Vagina (tissue), 2 donors: ENCODE measurements around the gene COBL. TPM values are rescaled to one million over a fixed set of nuclear protein-coding genes. Genes with fewer than 3 reads are reported as not detected.

Experiments
- DNase-seq, 2 donors: peaks; one replicate each; pipeline ENCODE4 v3.0.0-alpha.2; 2017; ENCODE audit errors: extremely low spot score in 2 of 2
- H3K27ac ChIP-seq: fragments of 200-600 bp; sonication (generic); one replicate; pipeline ENCODE4 v1.5.1; 2019
- H3K27me3 ChIP-seq: fragments of 200-600 bp; sonication (generic); one replicate; pipeline ENCODE4 v1.5.1; 2019
- H3K36me3 ChIP-seq, 2 donors: fragments of 200-600 bp; sonication (generic); one replicate each; pipeline ENCODE4 v1.5.1; 2017 to 2019
- H3K4me1 ChIP-seq: fragments of 200-600 bp; sonication (generic); one replicate; pipeline ENCODE4 v1.5.1; 2019
- H3K4me3 ChIP-seq, 2 donors: fragments of 200-600 bp; sonication (generic); 1 replicate in 1 of 2; 2 replicates in 1 of 2; pipeline ENCODE4 v1.5.1; 2016 to 2019
- H3K9me3 ChIP-seq: fragments of 200-600 bp; sonication (generic); one replicate; pipeline ENCODE4 v1.5.1; 2019
- POLR2A ChIP-seq, 2 donors: fragments of 450-650 bp; IDR thresholded peaks; one replicate each; pipeline ENCODE4 v1.6.1; 2017; ENCODE audit warnings: antibody characterized with exemption in 2 of 2, mild to moderate bottlenecking in 2 of 2, moderate library complexity in 2 of 2
- POLR2AphosphoS5 ChIP-seq, 2 donors: sonication (generic); formaldehyde crosslinking; IDR thresholded peaks; one replicate each; pipeline ENCODE4 v1.9.0; 2017; ENCODE audit warnings: antibody characterized with exemption in 2 of 2, mild to moderate bottlenecking in 2 of 2, low read depth in 1 of 2; ENCODE audit not compliant: insufficient read depth in 1 of 2
- intact Hi-C: fragments of 100-400 bp; cut with DNase I; formaldehyde crosslinking; loops from one replicate; pipeline ENCODE4 v1.15.1; 2023
- total RNA-seq: library from RNA; depleted of rRNA; stranded (reverse); fragments of >200 nt; gene quantifications from one replicate; pipeline ENCODE4 v1.2.3, GENCODE V29; 2016
- TF ChIP-seq, protein P1 (sequence below), 3 experiments: fragments of 450-650 bp in 2 of 3; fragments of 200-600 bp in 1 of 3; sonication (generic) in 1 of 3; IDR thresholded peaks; one replicate each; pipeline ENCODE4 v1.5.1; 2017 to 2019; ENCODE audit warnings: antibody characterized with exemption in 3 of 3, mild to moderate bottlenecking in 2 of 3, moderate library complexity in 2 of 3

The COBL gene
- total RNA-seq, 1 donor from 2014 or later = 9.3 TPM

DNA sequence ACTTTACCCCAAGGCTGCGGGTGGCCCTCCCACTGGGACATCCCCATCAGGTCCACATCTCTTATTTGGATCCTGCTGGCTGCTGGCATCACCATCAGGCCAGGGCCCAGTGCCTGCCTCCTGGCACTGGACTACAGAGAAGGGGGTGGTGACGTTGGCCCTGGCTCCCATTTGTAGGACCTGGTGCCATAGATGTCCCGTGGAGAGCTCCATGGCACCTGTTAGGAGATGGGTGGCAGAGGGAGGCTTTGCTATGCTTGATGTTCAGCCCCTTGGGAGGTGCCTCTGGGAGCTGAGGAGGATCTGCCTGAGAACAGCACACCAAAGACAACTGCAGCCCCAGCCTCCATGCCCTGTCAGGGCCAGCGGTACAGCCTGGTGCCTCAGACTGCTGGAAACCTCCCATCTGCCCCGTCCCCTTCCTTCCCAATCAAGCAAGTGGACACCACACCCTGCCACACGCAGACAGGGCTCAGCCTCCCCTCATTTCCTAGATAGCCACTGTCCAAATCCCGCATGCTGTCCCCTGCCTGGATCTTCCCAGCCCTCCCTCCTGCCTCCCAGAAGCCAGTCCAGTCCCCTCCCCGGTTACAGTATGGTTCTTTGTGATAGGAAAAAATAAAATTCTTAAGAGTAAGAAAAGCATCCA lies 303.9 kb downstream of the COBL start:
- DNase-seq = peak; percentile 67 to 84
- peaks cover 6% of the 10 kb centered on the region for H3K4me1 ChIP-seq
- no peaks in the 10 kb centered on the region for H3K27me3 ChIP-seq
- intact Hi-C loops = no loop called here
- no peak for TF ChIP-seq POLR2A (IDR thresholded peaks at IDR 0.05)
- TF ChIP-seq POLR2AphosphoS5 (IDR thresholded peaks at IDR 0.05; ENCODE audit: insufficient read depth in 1 of 2, low read depth in 1 of 2) = no peak
- TF ChIP-seq, protein P1, sequence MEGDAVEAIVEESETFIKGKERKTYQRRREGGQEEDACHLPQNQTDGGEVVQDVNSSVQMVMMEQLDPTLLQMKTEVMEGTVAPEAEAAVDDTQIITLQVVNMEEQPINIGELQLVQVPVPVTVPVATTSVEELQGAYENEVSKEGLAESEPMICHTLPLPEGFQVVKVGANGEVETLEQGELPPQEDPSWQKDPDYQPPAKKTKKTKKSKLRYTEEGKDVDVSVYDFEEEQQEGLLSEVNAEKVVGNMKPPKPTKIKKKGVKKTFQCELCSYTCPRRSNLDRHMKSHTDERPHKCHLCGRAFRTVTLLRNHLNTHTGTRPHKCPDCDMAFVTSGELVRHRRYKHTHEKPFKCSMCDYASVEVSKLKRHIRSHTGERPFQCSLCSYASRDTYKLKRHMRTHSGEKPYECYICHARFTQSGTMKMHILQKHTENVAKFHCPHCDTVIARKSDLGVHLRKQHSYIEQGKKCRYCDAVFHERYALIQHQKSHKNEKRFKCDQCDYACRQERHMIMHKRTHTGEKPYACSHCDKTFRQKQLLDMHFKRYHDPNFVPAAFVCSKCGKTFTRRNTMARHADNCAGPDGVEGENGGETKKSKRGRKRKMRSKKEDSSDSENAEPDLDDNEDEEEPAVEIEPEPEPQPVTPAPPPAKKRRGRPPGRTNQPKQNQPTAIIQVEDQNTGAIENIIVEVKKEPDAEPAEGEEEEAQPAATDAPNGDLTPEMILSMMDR (IDR thresholded peaks at IDR 0.05) = no peak
- H3K4me3 ChIP-seq = no peak overlapping the region
- H3K9me3 ChIP-seq = no peaks in the 10 kb centered on the region
- no peak overlapping the region for H3K27ac ChIP-seq
- H3K36me3 ChIP-seq = no peaks in the 10 kb centered on the region

DNA sequence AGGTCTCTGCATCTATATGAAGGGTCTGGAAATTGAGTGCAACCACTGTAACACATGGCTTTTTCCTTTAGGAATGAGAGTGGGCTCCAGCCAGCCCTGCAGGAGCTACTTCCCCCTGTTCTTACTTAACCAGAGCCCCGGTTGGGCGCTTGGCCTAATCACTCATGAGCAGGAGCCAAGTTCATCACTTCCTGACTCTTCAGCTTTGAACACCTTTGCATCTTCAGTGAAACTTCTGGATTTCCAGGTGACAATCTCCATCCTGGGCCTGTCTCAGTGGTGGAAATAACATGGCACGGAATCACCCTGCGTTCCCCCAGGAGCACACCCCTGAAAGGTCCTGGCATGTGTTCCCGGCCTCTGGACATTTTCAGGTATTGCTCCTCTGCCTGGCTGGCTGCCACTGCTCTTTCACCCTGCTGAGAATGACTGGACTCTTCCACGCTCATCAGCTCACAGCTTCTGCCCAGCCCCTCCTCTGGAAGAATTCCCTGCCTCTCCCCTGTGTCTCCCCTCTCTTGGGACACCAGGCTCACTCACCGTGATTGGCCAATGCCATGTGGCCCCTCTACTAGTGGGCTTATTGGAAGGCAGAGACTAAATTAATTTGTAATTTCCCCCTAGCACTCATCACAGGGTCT lies 304.8 kb downstream of the COBL start:
- no peak overlapping the region for H3K4me3 ChIP-seq
- H3K27ac ChIP-seq = no peak overlapping the region
- H3K27me3 ChIP-seq = no peaks in the 10 kb centered on the region
- no peaks in the 10 kb centered on the region for H3K36me3 ChIP-seq
- intact Hi-C loops = no loop called here
- H3K9me3 ChIP-seq = no peaks in the 10 kb centered on the region
- DNase-seq = no peak
- peaks cover 6% of the 10 kb centered on the region for H3K4me1 ChIP-seq
- TF ChIP-seq, protein P1 (IDR thresholded peaks at IDR 0.05) = no peak
- TF ChIP-seq POLR2A (IDR thresholded peaks at IDR 0.05) (no peak), POLR2AphosphoS5 (IDR thresholded peaks at IDR 0.05; ENCODE audit: insufficient read depth in 1 of 2, low read depth in 1 of 2) (no peak)

DNA sequence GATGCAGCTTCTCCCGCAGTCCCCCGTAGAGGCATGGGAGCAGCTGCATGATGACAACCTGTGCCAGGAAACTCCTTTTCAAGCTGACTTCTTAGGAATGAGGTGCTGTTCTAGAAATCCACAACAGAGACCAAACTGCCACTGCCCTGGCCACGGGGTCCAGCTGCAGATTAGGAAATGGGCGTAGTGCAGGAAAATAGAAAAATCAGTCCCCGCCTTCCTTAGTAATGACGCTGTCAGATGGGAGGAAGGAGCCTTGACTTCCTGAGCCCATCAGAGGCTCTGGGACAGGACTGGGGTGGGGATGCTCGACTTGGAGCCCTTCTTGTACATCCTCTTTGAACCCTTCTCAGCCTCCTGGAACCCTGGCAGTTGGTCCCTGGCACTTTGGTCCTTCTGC lies 306.1 kb downstream of the COBL start:
- Histone ChIP-seq H3K4me3 (no peak overlapping the region), H3K27me3 (no peaks in the 10 kb centered on the region), H3K27ac (no peak overlapping the region), H3K9me3 (no peaks in the 10 kb centered on the region), H3K36me3 (no peaks in the 10 kb centered on the region), H3K4me1 (peaks cover 6% of the 10 kb centered on the region)
- intact Hi-C loops = no loop called here
- no peak for DNase-seq
- TF ChIP-seq POLR2A (IDR thresholded peaks at IDR 0.05) (no peak), POLR2AphosphoS5 (IDR thresholded peaks at IDR 0.05; ENCODE audit: insufficient read depth in 1 of 2, low read depth in 1 of 2) (no peak)
- TF ChIP-seq, protein P1 (IDR thresholded peaks at IDR 0.05) = no peak

DNA sequence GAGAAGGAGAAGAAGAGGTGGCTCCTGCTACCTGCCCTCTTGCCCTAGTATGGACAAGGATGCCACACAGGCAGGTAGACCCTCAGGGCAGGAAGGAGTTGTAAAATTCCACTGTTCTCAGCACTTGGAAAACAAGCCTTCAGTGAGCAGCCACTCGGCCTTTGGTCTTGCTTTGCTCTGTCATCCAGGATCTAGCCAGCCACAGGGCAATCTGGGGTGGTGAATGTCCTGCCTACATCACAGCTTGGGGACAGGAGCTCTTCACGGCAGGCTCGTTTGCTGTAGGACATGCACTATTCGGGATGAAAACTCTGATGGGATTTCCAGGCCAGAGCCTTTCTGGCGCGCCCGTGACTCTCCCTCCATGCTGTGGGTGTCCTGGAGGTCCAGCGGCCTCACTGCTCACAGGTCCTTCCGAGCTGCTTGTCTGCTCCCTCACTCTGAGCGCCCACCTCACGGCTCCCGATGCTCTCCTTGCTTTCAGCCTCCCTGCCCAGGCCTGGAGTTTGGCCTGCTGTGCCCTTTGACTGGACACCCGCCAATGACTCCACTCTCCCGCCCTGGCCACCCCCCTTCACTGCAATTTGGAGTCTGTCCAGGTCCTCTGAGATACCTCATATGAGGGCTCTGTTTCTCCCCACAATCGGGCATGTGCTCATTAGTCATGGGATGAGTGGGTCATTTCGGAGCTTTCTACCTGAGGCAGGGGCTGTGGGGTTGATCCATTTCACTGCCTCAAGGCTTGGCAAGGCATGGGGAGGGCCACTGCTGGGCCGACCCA lies 306.7 kb downstream of the COBL start:
- H3K4me1 ChIP-seq = peaks cover 6% of the 10 kb centered on the region
- no peak overlapping the region for H3K4me3 ChIP-seq
- H3K9me3 ChIP-seq = no peaks in the 10 kb centered on the region
- intact Hi-C loops = no loop called here
- TF ChIP-seq POLR2A (IDR thresholded peaks at IDR 0.05) (no peak), POLR2AphosphoS5 (IDR thresholded peaks at IDR 0.05; ENCODE audit: insufficient read depth in 1 of 2, low read depth in 1 of 2) (no peak)
- TF ChIP-seq, protein P1 (IDR thresholded peaks at IDR 0.05) = no peak
- peak in 1 of 2 donors; percentile 79 for DNase-seq
- H3K27ac ChIP-seq = no peak overlapping the region
- H3K27me3 ChIP-seq = no peaks in the 10 kb centered on the region
- no peaks in the 10 kb centered on the region for H3K36me3 ChIP-seq
